H1 (cell line): ENCODE data around the gene NWD2. TPM values are rescaled to one million over a fixed set of nuclear protein-coding genes. Genes with fewer than 3 reads are reported as not detected.

Experiments used
- CTCF ChIA-PET: fragments of 300-600 bp; sonication (Branson Sonifier 250); formaldehyde crosslinking; loops from one replicate; lab custom pipeline; 2021; ENCODE audit not compliant: partially characterized antibody; lab: Charles Lee
- POLR2A ChIA-PET: fragments of 300-600 bp; sonication (Branson Sonifier 250); formaldehyde crosslinking; loops from one replicate; lab custom pipeline; 2021; ENCODE audit warnings: inconsistent platforms; ENCODE audit not compliant: partially characterized antibody; lab: Charles Lee
- DNase-seq, 2 experiments: peaks; one replicate each; pipeline versions ENCODE4 v3.0.0 to v3.0.0-alpha.2; 2010 to 2022; ENCODE audit warnings: low spot score in 2 of 2, low read depth in 1 of 2, mixed read lengths in 1 of 2
- FAIRE-seq: peaks from 2 replicates; lab custom pipeline; 2011; peaks lifted over from hg19 to GRCh38; lab: Jason Lieb, UNC
- H2AFZ ChIP-seq: 2 replicates; pipeline ENCODE4 v1.8.1; 2012; ENCODE audit warnings: low read length, inconsistent platforms
- H2AK5ac ChIP-seq: 2 replicates; pipeline ENCODE4 v1.6.1; 2013; ENCODE audit warnings: low read depth, low read length
- H2BK120ac ChIP-seq: replicated peaks from 2 replicates; pipeline ENCODE3; 2013; ENCODE audit warnings: low read depth, low read length, inconsistent platforms
- H2BK12ac ChIP-seq: 2 replicates; pipeline ENCODE4 v1.6.1; 2013; ENCODE audit warnings: low read depth, low read length
- H2BK15ac ChIP-seq: 2 replicates; pipeline ENCODE4 v1.6.1; 2013; ENCODE audit warnings: low read length
- H2BK20ac ChIP-seq: 2 replicates; pipeline ENCODE4 v1.6.1; 2013; ENCODE audit warnings: low read length
- H2BK5ac ChIP-seq: 2 replicates; pipeline ENCODE4 v1.6.1; 2013; ENCODE audit warnings: low read depth, low read length
- H3K14ac ChIP-seq: 2 replicates; pipeline ENCODE4 v1.6.1; 2013; ENCODE audit warnings: inconsistent platforms; ENCODE audit not compliant: insufficient read length
- H3K18ac ChIP-seq: 2 replicates; pipeline ENCODE4 v1.6.1; 2013; ENCODE audit warnings: low read length; ENCODE audit errors: extremely low read depth
- H3K23ac ChIP-seq: 2 replicates; pipeline ENCODE4 v1.6.1; 2013; ENCODE audit warnings: inconsistent platforms; ENCODE audit not compliant: insufficient read length
- H3K23me2 ChIP-seq: 2 replicates; pipeline ENCODE4 v1.6.1; 2013; ENCODE audit warnings: low read depth, low read length
- H3K27ac ChIP-seq: 2 replicates; pipeline ENCODE4 v1.6.1; 2011; ENCODE audit warnings: low read depth, low read length, inconsistent platforms
- H3K27me3 ChIP-seq, 4 experiments: replicated peaks in 1 of 4; 1 replicate in 1 of 4; 2 replicates in 3 of 4; pipeline versions ENCODE4 v1.6.1 to v1.8.1; 2011 to 2013; ENCODE audit warnings: low read length in 3 of 4, mild to moderate bottlenecking in 3 of 4, inconsistent platforms in 2 of 4, mixed read lengths in 2 of 4, moderate library complexity in 1 of 4; ENCODE audit not compliant: control insufficient read depth in 3 of 4, insufficient read depth in 3 of 4; ENCODE audit errors: extremely low read depth in 1 of 4
- H3K36me3 ChIP-seq, 4 experiments: 2 replicates each; pipeline versions ENCODE4 v1.6.1 to v1.8.1; 2011 to 2013; ENCODE audit warnings: mild to moderate bottlenecking in 4 of 4, low read length in 3 of 4, moderate library complexity in 2 of 4, control low read depth in 1 of 4, inconsistent platforms in 1 of 4; ENCODE audit not compliant: insufficient read depth in 4 of 4, control insufficient read depth in 2 of 4
- H3K4ac ChIP-seq: replicated peaks from 2 replicates; pipeline ENCODE3; 2013; ENCODE audit warnings: low read length, low read depth, mixed read lengths, inconsistent platforms; ENCODE audit not compliant: insufficient read length
- H3K4me1 ChIP-seq, 4 experiments: replicated peaks in 1 of 4; 1 replicate in 1 of 4; 2 replicates in 3 of 4; pipeline versions ENCODE4 v1.6.1 to v1.8.1; 2011 to 2013; ENCODE audit warnings: low read length in 3 of 4, inconsistent platforms in 2 of 4, mixed read lengths in 1 of 4; ENCODE audit not compliant: insufficient read depth in 4 of 4, control insufficient read depth in 3 of 4
- H3K4me2 ChIP-seq, 2 experiments: 2 replicates each; pipeline versions ENCODE4 v1.6.1 to v1.8.1; 2011 to 2013; ENCODE audit warnings: low read depth in 2 of 2, low read length in 2 of 2, control low read depth in 1 of 2, inconsistent platforms in 1 of 2, mild to moderate bottlenecking in 1 of 2; ENCODE audit not compliant: insufficient read depth in 1 of 2
- H3K4me3 ChIP-seq, 4 experiments: fragments of 200-600, 300-600 bp in 1 of 4; sonication (generic), shearing (Covaris generic), sonication (Bioruptor Twin) in 1 of 4; 2 replicates each; pipeline versions ENCODE4 v1.5.1 to v1.8.1; 2011 to 2016; ENCODE audit warnings: low read length in 4 of 4, low read depth in 3 of 4, control low read depth in 2 of 4, inconsistent platforms in 2 of 4, mild to moderate bottlenecking in 2 of 4, mixed read lengths in 1 of 4, moderate library complexity in 1 of 4; ENCODE audit not compliant: insufficient read depth in 2 of 4; ENCODE audit errors: extremely low read depth in 1 of 4
- H3K56ac ChIP-seq: replicated peaks from 2 replicates; pipeline ENCODE3; 2013; ENCODE audit warnings: low read depth, mild to moderate bottlenecking, mixed read lengths, low read length, inconsistent platforms; ENCODE audit not compliant: insufficient read length
- H3K79me1 ChIP-seq: 2 replicates; pipeline ENCODE4 v1.6.1; 2013; ENCODE audit warnings: low read depth, low read length, control low read depth
- H3K79me2 ChIP-seq, 2 experiments: 2 replicates each; pipeline versions ENCODE4 v1.6.1 to v1.8.1; 2012 to 2013; ENCODE audit warnings: low read length in 2 of 2, mild to moderate bottlenecking in 2 of 2, inconsistent platforms in 1 of 2; ENCODE audit not compliant: insufficient read depth in 2 of 2, control insufficient read depth in 1 of 2
- H3K9ac ChIP-seq, 4 experiments: replicated peaks in 1 of 4; 1 replicate in 1 of 4; 2 replicates in 3 of 4; pipeline versions ENCODE4 v1.6.1 to v1.8.1; 2011 to 2013; ENCODE audit warnings: low read depth in 3 of 4, low read length in 3 of 4, control low read depth in 2 of 4, mild to moderate bottlenecking in 2 of 4, moderate library complexity in 2 of 4, inconsistent platforms in 1 of 4; ENCODE audit errors: extremely low read depth in 1 of 4
- H3K9me3 ChIP-seq, 2 experiments: 2 replicates each; pipeline versions ENCODE4 v1.6.1 to v1.8.1; 2012 to 2013; ENCODE audit warnings: mild to moderate bottlenecking in 2 of 2, moderate library complexity in 2 of 2, control low read depth in 1 of 2, inconsistent platforms in 1 of 2, low read depth in 1 of 2, low read length in 1 of 2, mixed read lengths in 1 of 2; ENCODE audit not compliant: insufficient read depth in 2 of 2
- H4K20me1 ChIP-seq, 2 experiments: replicated peaks in 1 of 2; 2 replicates each; pipeline versions ENCODE3 to v1.8.1; 2011 to 2013; ENCODE audit warnings: inconsistent platforms in 2 of 2, low read length in 2 of 2, mild to moderate bottlenecking in 1 of 2; ENCODE audit not compliant: insufficient read depth in 2 of 2, control insufficient read depth in 1 of 2
- H4K5ac ChIP-seq: 2 replicates; pipeline ENCODE4 v1.6.1; 2013; ENCODE audit warnings: low read length, low read depth, mixed read lengths, inconsistent platforms; ENCODE audit not compliant: insufficient read length
- H4K8ac ChIP-seq: 2 replicates; pipeline ENCODE4 v1.8.0; 2013; ENCODE audit warnings: mild to moderate bottlenecking, moderate library complexity, low read length, inconsistent platforms; ENCODE audit not compliant: insufficient read depth; ENCODE audit errors: extremely low read depth
- H4K91ac ChIP-seq: replicated peaks from 2 replicates; pipeline ENCODE3; 2013; ENCODE audit warnings: low read length, mixed read lengths, inconsistent platforms; ENCODE audit not compliant: insufficient read length
- EGR1 ChIP-seq: IDR thresholded peaks from 2 replicates; pipeline ENCODE4 v1.6.1; 2011; ENCODE audit warnings: low read depth, low read length, borderline replicate concordance
- EZH2 ChIP-seq: fragments of 200-600 bp; sonication (generic); IDR thresholded peaks from 2 replicates; pipeline ENCODE4 v1.7.1; 2012; ENCODE audit warnings: low read depth, mild to moderate bottlenecking, moderate library complexity, low read length, inconsistent platforms; ENCODE audit not compliant: severe bottlenecking
- FOSL1 ChIP-seq: IDR thresholded peaks from 2 replicates; pipeline ENCODE4 v1.6.1; 2011; ENCODE audit warnings: mild to moderate bottlenecking, low read depth, low read length, moderate library complexity; ENCODE audit not compliant: insufficient read depth
- GABPA ChIP-seq: IDR thresholded peaks from 2 replicates; pipeline ENCODE4 v1.6.1; 2011; ENCODE audit warnings: mild to moderate bottlenecking, low read length, moderate library complexity, borderline replicate concordance; ENCODE audit not compliant: insufficient read depth
- HDAC6 ChIP-seq: IDR thresholded peaks from one replicate; pipeline ENCODE4 v1.7.1; 2012; ENCODE audit warnings: low read depth, mild to moderate bottlenecking, inconsistent platforms, low read length, moderate library complexity
- NANOG ChIP-seq: IDR thresholded peaks from 2 replicates; pipeline ENCODE4 v1.6.1; 2011; ENCODE audit warnings: low read length, low read depth, mild to moderate bottlenecking, inconsistent platforms; ENCODE audit not compliant: insufficient read depth, poor library complexity, severe bottlenecking
- POU5F1 ChIP-seq: IDR thresholded peaks from 2 replicates; pipeline ENCODE4 v1.6.1; 2011; ENCODE audit warnings: low read depth, mild to moderate bottlenecking, low read length, moderate library complexity
- RAD21 ChIP-seq, 2 experiments: IDR thresholded peaks in 1 of 2; conservative IDR thresholded peaks in 1 of 2; 2 replicates each; pipeline ENCODE4 v1.6.1; 2011; ENCODE audit warnings: low read depth in 2 of 2, low read length in 2 of 2, improper control_type of control experiment in 1 of 2, inconsistent platforms in 1 of 2, mild to moderate bottlenecking in 1 of 2, moderate library complexity in 1 of 2
- SIN3A ChIP-seq, 2 experiments: IDR thresholded peaks in 1 of 2; conservative IDR thresholded peaks in 1 of 2; 2 replicates each; pipeline ENCODE4 v1.6.1; 2011 to 2012; ENCODE audit warnings: low read length in 2 of 2, improper control_type of control experiment in 1 of 2, low read depth in 1 of 2, mild to moderate bottlenecking in 1 of 2
- SP1 ChIP-seq: IDR thresholded peaks from 2 replicates; pipeline ENCODE4 v1.6.1; 2011; ENCODE audit warnings: low read depth, low read length
- WGBS, 2 experiments: shearing (Covaris generic) in 1 of 2; methylation state at CpG; one replicate each; pipeline versions ENCODE4 v1.1.6 to v1.1.7; 2013 to 2015; ENCODE audit warnings: low lambda C conversion rate in 2 of 2, mixed read lengths in 2 of 2, inconsistent platforms in 1 of 2, low coverage in 1 of 2, missing lambda C conversion rate in 1 of 2; ENCODE audit not compliant: insufficient replicate concordance in 2 of 2, insufficient coverage in 1 of 2, insufficient read length in 1 of 2; ENCODE audit errors: extremely low coverage in 1 of 2, missing lambda C conversion rate in 1 of 2; 5-methylcytosine and 5-hydroxymethylcytosine counted together
- polyA plus RNA-seq, 7 experiments: library from polyadenylated mRNA; depleted of rRNA in 3 of 7; stranded (reverse) in 5 of 7; unstranded in 2 of 7; fragments of >200 nt in 5 of 7; fragments of 200-250 nt in 2 of 7; gene quantifications; 1 replicate in 5 of 7; 2 replicates in 1 of 7; 4 replicates in 1 of 7; pipeline versions ENCODE4 v1.2.1 to v1.2.3, GENCODE V29; 2011 to 2013; ENCODE audit warnings: missing spikeins in 2 of 7, mixed read lengths in 2 of 7
- total RNA-seq: library from RNA; stranded (reverse); fragmentation: NEBNext Ultra II Directional; extraction: Animal tissue kit (Norgen Biotek cat#: 25700); gene quantifications from 2 replicates; pipeline ENCODE4 v1.2.1, GENCODE V29; 2021

The NWD2 gene
- total and polyA plus RNA-seq, 2 of the 8 experiments (the other 6 are each of a cell fraction or from before 2014, with no cell fraction given): under 0.01 TPM; not detected in 1

DNA sequence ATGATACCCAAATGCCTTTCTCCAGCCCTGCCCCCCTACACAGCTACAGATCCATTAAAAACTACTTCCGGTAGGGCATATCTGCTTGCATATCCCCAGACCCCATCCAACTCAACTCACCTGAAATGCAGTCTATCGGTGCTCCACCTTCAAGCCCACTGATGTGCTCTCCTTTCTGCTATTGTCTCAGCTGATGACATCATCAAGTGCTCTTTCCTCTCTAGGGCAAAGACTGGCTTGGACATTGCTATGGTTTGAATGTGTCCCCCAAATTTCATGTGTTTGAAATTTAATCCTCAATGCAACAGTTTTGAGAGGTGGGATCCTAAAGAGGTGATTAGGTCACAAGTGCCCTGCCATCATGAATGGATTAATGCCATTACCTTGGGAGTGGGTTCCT, 229.3 kb downstream of the NWD2 start:
- no peak overlapping the region for H4K91ac ChIP-seq
- no peak overlapping the region for H4K5ac ChIP-seq
- no peak overlapping the region for H3K23ac ChIP-seq
- H3K14ac ChIP-seq: no peak overlapping the region
- no peak overlapping the region for H2BK15ac ChIP-seq
- no peak overlapping the region for H3K27ac ChIP-seq
- no peak overlapping the region for H3K4ac ChIP-seq
- CTCF ChIA-PET: interaction anchor here (1.4 kb wide), 1 partner anchor 9 kb away, joined by 3 read pairs; no protein-coding TSS in a partner anchor
- no peak overlapping the region for H2BK12ac ChIP-seq
- no peak overlapping the region for H4K8ac ChIP-seq
- FAIRE-seq (no peak), DNase-seq (no peak)
- H3K9ac ChIP-seq: no peak overlapping the region
- no peak overlapping the region for H2AFZ ChIP-seq
- WGBS, 2 experiments: 86% methylated on average over 2 of the region's 2 CpGs; no CpG with 5 or more reads in 1 of the 2 experiments
- TF ChIP-seq GABPA (no peak), EGR1 (no peak), HDAC6 (no peak), EZH2 (no peak), RAD21 (IDR thresholded peaks at IDR 0.05 in 1 of 2, conservative IDR thresholded peaks at IDR 0.05 in 1 of 2; ENCODE audit: low read depth in 2 of 2, low read length in 2 of 2) (no peak), NANOG (no peak), SIN3A (conservative IDR thresholded peaks at IDR 0.05 in 1 of 2, IDR thresholded peaks at IDR 0.05 in 1 of 2; ENCODE audit: low read depth in 1 of 2, low read length in 2 of 2) (no peak), SP1 (no peak), FOSL1 (no peak), POU5F1 (no peak)
- H2BK5ac ChIP-seq: no peak overlapping the region
- no peak overlapping the region for H3K56ac ChIP-seq
- H3K27me3 ChIP-seq: no peaks in the 10 kb centered on the region
- H2AK5ac ChIP-seq: no peak overlapping the region
- no peaks in the 10 kb centered on the region for H3K23me2 ChIP-seq
- POLR2A ChIA-PET: no interaction called here
- no peaks in the 10 kb centered on the region for H3K79me1 ChIP-seq
- peaks cover 0 to 2% of the 10 kb centered on the region in 2 experiments for H4K20me1 ChIP-seq
- no peaks in the 10 kb centered on the region for H3K36me3 ChIP-seq
- H2BK20ac ChIP-seq: no peak overlapping the region
- no peaks in the 10 kb centered on the region for H3K4me1 ChIP-seq
- no peak overlapping the region for H3K18ac ChIP-seq
- H3K9me3 ChIP-seq: no peaks in the 10 kb centered on the region
- H2BK120ac ChIP-seq: no peak overlapping the region
- no peak overlapping the region for H3K4me2 ChIP-seq
- H3K79me2 ChIP-seq: no peaks in the 10 kb centered on the region
- no peak overlapping the region for H3K4me3 ChIP-seq
